Fibroblast of gingiva (primary cell): ENCODE data around the gene ALG14.
"Not testable (repeated sequence)": the region's sequence is repeated elsewhere in the genome, so short reads cannot be mapped to it uniquely, and the experiment has no call there.

Source experiments
- DNase-seq: peaks from one replicate; pipeline ENCODE4 v3.0.0-alpha.2; 2011; ENCODE audit warnings: low read depth

ALG14 gene, protein sequence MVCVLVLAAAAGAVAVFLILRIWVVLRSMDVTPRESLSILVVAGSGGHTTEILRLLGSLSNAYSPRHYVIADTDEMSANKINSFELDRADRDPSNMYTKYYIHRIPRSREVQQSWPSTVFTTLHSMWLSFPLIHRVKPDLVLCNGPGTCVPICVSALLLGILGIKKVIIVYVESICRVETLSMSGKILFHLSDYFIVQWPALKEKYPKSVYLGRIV

DNA sequence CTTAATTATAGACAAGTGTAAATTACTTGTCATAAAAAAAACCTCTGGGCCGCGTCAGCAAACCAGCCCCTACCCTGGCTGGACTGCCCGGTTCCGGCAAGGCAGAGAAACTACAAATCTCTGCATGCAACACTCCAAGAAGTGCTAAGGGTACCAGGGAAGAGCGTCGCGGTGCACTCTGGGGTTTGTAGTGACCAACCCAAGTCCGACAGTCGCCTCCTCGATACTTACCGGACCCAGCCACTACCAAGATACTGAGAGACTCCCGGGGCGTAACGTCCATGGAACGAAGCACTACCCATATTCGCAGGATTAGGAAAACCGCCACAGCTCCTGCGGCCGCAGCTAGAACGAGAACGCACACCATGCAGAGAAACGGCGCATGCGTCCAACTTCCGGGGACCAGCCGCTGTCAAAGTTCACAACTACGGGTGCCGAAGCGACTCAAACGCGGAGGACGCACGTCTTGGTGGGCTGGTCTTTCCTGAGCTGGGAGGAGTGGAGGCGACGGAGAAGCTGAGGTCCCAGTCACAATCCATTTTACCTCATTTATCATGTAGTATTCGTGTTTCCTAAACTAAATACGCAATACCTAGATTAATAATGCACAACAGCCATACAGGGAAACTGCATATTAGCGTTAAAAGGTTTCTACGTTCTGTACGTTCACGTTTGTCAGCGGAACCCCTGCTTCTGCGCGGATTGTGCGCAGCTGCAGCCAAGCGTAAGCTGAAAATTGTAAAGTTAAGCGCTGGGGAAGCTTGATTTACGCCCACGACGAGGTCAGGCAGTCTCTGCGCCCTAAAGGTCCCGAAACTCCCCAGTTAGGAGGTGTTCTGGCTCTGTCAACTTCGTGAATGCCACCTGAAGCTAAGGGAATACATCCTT, at the start of gene ALG14:
TSS of gene ALG14 (minus strand) at position 420 of the 888 bp plus-strand sequence. CDS start at position 367, 53 bp downstream.
- DNase-seq: peak; percentile 95

DNA sequence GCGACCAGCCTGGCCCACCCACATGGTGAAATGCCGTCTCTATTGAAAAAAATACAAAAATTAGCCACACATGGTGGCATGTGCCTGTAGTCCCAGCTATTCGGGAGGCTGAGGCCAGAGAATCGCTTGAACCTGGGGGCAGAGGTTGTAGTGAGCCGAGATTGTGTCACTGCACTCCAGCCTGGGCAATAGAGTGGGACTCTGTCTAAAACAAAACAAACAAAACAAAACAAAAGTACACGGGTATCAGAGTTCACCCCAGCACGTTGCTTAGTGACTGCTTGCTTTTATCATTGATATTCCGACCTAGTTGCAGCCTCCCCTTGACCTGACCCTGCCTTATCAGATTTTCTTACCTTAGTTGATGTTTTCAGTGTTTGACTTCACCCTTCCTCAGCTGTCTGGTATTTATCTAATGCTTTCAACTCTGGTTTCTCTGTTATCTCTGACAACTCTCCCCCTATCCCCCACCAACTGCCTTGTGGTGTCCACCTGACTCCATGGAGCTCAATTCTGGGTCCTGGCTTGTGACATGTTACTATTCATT, 49.5 kb upstream of the ALG14 start:
- no peak for DNase-seq

DNA sequence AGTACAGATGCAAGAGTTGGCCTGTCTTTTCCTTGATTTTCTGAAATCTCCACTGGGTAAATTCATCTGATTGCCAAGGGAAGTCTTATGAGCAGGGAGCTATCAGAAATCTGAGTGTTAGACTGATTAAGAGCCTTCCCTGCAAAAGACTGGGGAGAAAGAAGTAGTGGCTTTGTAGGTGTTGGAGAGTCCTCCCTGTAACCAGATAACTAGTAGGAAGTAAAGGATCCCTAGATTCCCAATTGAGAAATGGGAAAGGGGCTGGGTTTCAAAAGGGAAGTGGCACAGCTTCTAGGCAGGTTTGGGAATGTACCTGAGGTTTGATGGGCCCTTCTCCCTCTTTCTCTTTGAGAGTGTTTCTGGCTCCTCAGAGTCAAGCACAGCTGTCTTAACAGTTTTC, 46.5 kb upstream of the ALG14 start:
- no peak for DNase-seq

DNA sequence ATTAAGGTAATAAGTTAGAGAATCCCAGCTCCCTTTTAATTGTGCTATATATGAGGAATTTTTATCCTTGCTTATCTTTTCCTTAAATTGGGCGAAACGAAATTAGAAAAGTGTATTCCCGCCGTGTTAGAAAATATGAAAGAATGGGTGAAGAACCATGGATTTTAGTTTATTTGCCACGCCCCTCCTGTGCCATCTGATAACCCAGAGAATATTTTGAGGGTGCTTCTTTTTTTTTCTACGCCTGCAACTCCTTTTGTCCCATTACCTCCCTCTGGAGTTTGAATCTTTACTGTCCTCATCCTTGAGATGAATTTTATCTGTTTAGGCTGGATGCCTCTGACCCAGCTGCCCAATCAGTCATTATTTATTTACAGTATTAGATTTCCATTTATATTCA, 46.0 kb upstream of the ALG14 start:
- no peak for DNase-seq

DNA sequence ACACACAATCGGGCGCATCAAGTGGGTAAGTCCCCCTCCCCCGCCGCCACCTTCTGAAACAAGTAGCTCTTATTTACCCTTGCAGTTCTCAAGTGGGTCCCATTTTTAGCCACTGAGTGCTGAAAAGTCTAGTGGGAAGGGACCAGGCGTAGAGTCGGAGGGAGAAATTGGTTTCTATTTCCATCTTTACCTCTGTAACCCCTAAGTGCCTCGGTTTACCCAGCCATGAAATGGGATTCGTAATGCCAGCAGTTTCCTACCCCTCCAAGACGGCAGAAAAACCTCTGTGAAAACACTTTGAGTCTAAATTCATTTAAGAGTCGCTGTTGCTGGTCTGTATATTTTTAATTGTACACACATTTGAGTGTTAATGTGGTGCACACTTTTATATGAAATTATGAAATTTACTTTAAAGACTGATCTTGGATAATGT, 45.3 kb upstream of the ALG14 start:
- no peak for DNase-seq

DNA sequence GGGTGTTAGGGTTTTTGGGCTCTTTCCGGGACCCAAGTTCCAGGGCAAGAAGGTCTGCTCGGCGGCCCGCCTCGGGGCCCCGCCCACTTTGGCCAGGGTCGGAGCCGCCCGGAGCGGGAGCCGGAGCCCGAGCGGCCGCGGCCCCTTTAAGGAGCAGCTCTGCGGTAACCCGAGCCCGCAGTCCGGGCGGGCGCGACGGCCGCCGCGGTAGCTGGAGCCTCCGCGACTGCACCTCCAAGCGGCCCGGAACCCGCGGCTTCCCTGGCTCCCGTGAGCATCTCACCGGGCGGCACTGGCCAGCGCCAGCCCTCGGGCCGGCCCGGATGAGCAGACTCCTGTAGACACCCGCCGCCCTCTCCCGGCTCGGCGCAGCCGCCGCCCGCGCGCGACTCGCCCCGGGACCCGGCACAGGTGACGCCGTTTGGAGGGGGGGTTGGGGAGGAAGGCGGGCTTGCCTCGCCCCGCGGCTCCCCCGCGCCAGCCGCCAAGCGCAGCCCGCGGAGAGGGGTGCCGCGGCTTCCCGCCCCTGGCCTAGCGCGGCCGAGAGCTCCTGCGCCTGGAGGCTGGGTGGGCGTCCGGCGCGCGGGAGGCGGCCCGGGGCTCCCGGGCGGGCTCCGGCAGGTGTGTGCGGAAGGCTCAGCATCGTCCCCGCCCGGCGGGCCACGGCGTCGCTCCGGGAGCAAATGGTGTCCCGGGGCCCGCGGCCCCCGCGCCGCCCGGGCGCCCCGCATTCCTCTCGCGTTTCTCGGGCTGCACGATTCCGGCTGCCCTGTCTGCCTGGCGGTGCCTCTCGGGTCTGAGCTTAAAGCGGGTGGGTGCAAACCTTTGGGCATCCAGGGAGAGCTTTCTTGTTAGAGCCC, 44.7 kb upstream of the ALG14 start, which contains the start of gene TLCD4:
TSS of gene TLCD4 (plus strand) at position 149 of the 860 bp plus-strand sequence. CDS start 26,547 bp downstream, outside the sequence.
- DNase-seq: peak; percentile 16

DNA sequence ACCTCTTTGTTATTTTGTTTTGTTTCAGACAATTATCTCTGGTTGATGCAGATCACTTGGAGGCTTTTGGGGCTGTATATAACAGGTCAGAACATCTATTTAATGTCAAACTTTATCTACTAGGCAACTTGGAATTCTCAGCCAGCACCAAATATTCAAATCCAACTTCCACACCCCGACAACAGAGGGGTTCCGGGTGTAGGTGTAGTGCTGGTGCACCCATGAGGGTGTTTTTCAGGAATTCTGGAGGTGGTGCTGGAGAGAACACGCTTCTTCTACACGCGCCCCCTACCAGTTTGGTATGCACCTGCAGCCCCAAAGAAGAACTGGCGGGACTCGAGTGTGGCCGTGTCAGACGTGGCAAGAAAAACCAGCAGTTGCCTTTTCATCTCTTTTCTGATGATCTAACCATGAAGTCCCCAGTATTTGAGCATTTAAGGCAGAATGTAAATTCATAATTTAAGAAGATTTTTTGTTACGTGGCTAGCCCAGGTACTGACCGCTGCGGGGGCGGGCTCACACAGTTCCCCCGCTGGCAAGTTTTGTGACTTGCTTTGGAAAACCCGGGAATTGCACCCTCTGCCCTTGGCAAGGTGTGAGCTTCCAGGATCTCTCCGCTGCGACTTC, 43.9 kb upstream of the ALG14 start:
- DNase-seq: no peak

DNA sequence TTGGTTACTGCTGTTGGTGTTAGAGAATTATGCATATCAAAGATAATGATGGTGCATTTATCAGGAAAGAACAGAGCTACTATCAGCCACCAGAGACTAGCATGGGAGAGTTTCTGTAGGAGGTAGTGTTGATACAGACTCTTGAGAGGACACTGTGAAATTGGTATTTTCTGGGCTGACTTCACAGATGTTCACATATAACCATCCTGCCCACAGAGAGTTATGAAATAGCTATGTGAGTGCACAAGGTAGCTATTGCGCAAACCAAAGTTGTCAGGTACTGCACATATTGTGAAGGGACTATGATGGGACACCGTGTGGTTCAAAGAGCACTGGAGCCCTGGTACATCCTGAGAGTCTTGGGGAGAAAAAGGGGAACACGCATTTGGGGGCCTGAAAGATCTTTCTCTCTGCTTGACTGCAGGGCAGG, 43.0 kb upstream of the ALG14 start:
- DNase-seq: no peak

DNA sequence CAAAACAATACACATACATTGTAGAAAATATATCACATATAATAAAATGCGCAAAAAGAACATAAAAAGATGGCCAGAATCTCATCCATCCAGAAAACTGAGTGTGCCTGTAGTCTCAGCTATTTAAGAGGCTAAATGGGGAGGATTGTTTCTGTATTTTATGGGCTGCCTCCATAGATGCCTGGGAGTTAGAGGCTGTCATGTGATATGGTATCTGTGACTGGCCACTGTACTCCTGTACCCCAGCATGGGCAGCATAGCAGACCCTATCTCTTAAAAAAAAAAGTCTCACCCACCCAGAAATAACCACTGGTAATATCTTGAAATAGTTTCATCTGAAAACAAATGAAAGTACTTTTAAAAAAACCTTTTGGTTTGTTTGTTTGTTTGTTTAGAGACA, 40.9 kb upstream of the ALG14 start:
- no peak for DNase-seq

DNA sequence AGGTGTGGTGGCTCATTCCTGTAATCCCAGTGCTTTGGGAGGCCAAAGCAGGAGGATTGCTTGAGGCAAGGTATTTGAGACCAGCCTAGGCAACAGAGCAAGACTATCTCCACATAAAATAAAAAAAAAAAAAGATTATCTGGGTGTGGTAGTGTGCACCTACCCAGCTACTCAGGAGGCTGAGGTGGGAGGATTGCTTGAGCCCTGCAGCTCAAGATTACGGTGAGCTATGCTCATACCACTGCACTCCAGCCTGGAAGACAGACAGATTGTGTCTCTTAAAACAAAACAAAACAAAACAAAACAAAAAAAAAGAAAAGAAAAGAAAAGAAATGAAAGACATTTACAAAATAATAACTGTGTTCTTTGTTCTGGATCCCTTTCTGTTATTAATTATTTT, 38.3 kb upstream of the ALG14 start:
- DNase-seq: no peak

DNA sequence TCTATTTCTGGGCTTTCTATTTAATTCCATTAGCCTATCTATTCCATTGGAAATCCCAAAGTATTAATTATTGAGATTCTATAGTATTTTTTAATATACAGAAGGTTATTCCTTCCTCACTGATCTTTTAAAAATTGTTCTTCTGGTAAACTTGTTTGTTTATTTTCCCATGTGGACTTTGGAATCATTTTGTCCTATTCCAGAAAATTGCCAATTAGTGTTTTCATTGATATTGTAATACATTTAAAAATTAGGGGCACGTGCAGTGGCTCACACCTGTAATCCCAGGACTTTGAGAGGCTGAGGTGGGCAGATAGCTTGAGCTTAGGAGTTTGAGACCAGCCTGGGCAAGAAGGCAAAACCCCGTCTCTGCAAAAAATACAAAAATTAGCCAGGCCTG, 36.0 kb upstream of the ALG14 start:
- no peak for DNase-seq

DNA sequence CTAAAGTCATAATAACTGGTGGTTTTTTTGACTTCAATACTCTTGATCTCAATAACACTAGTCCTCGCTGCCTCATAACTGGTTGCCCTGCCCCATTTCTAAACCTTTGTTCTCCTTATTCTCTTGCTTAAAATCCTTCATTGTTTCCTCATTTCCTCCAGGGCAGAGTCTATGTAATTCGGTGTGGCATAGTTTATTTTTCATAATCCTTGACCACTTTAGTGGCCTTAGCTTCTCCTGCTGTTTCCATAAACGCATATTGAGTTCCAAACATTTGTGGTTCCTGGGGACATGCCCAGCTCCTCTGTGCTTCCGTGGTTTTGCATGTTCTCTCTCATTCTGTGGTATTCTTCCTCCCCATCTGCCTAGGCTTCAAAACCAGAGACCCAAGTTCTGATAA, 25.4 kb upstream of the ALG14 start:
- DNase-seq: peak; percentile 67

DNA sequence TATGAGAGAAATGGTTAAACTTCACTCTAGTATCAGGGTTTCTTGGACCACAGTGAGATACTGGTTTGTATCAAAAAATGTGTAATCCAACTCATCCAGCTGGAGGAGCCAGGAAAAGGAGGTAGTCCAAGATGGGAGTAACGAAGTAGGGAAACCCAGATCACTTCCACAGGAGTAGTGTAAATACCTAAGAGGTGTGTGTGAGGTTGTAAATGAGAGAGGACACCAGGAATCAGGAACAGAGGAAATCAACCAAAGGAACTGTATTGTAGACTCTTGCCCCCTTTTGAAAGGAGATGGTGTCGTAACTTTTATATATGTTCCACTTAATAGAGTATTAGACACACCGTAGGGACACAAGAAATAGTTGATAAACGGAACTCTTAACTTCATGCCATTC, 24.7 kb upstream of the ALG14 start:
- DNase-seq: no peak

DNA sequence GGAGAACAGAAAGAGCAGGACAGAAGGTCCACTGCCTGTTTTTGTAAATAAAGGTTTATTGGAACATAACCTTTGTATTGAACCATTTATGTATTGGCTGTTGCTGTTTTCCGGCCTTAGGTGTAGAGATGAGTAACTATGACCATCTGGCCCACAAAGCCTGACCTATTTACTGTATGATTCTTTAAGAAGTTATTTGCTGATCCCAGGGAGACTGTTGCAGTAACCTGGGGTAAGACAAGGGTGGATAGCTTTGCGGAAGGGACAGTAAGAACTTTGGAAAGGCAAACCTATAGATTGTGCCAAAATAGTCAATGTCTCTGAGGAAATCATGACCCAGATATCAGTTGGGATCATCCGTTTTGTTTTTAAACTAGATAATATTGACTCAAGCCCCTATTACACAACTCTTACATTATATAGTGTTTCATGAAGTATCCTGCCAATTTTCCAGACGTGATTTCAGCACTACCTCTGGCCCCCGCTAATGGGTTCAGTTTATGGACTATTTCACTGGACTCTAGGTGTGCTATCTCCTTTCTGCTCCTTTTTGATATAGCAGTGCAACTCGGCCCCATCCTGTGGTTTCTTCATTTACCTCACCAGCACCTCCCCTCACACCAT, 23.6 kb upstream of the ALG14 start:
- no peak for DNase-seq

DNA sequence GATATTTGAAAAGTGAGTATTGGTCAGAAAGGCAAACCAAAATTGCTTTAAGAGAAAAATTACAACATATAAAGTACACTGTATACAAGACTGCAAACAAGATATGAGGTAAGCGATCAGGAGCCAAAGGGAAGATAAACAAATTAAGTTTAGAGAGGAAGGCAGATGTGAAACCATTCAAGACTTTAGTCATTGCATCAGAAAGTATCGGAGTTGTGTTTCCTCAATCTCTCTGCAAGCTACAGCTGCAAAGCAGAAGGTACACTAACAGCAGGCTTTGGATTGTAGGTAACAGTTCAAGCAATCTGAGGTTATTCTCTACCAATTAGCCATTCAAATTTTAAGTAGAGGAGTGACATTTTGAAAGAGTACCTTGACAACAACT, 23.1 kb upstream of the ALG14 start:
- peak; percentile 47 for DNase-seq

DNA sequence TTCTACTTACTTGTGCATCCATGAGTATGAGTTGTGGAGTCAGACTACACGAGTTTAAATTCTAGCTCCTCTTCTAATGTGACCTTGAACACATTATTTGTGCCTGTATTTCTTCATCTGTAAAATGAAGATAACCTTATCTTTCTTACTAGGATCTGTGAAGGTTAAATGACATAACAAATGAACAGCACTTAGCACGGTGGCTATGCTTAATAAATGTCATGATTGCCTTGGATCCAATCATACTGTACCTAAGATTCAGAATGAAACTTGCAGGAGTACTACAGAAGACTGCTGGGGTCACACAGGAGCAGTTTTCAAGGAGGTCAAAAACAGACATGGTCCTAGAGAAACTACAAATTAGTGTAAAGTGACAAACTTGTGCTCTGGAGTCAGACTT, 22.2 kb upstream of the ALG14 start:
- no peak for DNase-seq

DNA sequence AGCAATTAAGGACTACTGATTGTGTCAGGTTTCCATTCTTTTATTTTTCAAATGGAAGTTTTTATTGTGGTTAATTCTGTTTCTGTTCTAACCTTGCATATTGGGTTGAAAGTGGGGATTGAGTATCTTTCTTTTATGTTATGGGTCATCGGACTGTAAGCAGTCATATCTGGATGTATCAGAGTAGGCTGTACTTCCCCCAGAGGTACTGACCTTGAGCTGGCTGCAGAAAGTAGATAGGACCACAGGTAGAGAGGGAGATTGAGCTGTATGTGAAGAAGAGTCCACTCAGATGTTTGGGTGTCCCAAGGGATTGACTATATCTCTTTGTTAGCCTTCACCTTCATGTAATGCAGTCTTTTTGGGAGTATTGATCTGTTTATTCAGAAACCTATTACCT, 20.5 kb upstream of the ALG14 start:
- DNase-seq: no peak

DNA sequence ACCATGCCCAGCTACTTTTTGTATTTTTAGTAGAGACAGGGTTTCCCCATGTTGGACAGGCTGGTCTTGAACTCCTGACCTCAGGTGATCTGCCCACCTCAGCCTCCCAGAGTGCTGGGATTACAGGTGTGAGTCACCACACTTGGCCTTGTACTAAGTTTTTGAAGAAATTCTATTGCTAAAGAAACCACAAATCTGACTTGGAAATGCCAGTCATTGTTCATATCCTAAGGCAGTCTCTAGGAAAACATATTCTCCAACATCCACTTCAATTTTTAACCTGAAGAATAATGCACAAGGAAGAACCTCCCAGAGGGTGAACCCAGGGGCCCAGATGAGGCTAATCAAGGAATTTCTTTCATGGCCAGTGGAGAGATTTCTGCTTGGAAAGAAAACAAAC, 20.1 kb upstream of the ALG14 start:
- DNase-seq: not testable (repeated sequence)

DNA sequence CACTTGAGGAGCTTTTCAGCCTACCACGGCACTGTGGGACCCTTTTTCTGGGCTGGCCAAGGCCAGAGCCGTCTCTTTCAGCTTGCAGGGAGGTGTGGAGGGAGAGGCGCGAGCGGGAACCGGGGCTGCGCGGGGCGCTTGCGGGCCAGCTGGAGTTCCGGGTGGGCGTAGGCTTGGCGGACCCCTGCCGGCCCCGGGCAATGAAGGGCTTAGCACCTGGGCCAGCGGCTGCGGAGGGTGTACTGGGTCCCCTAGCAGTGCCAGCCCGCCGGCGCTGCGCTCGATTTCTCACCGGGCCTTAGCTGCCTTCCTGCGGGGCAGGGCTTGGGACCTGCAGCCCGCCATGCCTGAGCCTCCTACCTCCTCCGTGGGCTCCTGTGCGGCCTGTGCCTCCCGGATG, 18.5 kb upstream of the ALG14 start:
- DNase-seq: not testable (repeated sequence)

DNA sequence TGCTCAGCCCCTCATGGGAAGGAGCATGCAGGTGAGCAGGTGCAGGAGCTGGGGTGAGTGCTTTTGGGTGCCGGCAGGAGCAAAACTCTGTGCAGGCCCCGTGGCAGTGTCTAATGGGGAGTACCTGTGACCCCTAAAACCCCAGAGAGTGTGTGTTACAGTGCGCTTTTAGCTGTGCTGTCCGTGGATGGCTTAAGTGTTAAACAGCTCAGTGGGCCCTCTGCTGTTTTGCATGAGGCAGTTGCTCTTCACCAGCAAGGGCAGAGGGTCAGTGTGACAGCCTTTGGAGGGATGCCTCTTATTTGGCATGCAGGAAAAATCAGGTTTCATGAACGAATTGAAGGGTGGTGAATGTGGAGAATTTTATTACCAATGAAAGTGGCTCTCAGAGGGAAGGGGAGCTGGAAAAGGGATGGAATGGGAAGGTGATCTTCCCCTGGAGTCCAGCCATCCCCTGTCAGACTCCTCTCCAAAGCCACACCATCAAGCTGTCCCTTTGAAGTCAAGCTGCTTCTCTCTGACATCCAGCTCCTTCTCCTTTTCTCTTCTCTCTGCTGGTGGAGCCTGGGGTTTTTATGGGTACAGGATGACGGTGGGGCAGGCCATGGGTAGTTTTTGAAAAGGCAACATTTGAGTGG, 17.0 kb upstream of the ALG14 start:
- no peak for DNase-seq

DNA sequence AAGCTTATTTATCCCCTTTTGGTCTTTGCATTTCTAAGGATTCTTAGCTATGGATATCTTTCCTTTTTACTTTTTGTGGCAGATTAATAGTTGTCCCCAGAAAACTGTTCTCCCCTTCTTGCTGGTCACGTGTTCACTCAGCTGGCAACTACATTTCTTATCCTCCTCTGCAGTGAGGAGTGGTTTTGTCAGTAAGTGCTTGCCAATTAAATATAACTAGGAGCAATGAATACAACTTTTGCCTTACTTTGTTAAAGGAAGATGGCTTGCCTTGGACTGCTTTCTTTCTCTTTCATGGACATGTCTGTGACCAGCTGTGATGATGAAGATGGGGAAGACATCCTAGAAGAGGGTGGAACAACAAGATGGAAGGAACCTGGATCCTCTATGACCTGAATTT, 15.6 kb upstream of the ALG14 start:
- DNase-seq: no peak
